ENCODE measurements around the gene NRXN3.

- TF ChIP-seq, protein P1, sequence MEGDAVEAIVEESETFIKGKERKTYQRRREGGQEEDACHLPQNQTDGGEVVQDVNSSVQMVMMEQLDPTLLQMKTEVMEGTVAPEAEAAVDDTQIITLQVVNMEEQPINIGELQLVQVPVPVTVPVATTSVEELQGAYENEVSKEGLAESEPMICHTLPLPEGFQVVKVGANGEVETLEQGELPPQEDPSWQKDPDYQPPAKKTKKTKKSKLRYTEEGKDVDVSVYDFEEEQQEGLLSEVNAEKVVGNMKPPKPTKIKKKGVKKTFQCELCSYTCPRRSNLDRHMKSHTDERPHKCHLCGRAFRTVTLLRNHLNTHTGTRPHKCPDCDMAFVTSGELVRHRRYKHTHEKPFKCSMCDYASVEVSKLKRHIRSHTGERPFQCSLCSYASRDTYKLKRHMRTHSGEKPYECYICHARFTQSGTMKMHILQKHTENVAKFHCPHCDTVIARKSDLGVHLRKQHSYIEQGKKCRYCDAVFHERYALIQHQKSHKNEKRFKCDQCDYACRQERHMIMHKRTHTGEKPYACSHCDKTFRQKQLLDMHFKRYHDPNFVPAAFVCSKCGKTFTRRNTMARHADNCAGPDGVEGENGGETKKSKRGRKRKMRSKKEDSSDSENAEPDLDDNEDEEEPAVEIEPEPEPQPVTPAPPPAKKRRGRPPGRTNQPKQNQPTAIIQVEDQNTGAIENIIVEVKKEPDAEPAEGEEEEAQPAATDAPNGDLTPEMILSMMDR (conservative IDR thresholded peaks at IDR 0.05): no peak
- TF ChIP-seq EZH2 (IDR thresholded peaks at IDR 0.05; ENCODE audit: low read depth): no peak
Observed at GRCh38 chr14:79766511-79766910, 1596.3 kb downstream of the NRXN3 start.

Data from PC-9 (cell line).